GM12801 (cell line): ENCODE data around the gene OR2Y1.

ENCODE experiments used
- TF ChIP-seq, protein P1 (sequence below): IDR thresholded peaks from one replicate; pipeline ENCODE4 v1.5.1; 2011; ENCODE audit warnings: control low read depth; ENCODE audit not compliant: insufficient read length; ENCODE audit errors: extremely low read depth

The OR2Y1 gene

DNA sequence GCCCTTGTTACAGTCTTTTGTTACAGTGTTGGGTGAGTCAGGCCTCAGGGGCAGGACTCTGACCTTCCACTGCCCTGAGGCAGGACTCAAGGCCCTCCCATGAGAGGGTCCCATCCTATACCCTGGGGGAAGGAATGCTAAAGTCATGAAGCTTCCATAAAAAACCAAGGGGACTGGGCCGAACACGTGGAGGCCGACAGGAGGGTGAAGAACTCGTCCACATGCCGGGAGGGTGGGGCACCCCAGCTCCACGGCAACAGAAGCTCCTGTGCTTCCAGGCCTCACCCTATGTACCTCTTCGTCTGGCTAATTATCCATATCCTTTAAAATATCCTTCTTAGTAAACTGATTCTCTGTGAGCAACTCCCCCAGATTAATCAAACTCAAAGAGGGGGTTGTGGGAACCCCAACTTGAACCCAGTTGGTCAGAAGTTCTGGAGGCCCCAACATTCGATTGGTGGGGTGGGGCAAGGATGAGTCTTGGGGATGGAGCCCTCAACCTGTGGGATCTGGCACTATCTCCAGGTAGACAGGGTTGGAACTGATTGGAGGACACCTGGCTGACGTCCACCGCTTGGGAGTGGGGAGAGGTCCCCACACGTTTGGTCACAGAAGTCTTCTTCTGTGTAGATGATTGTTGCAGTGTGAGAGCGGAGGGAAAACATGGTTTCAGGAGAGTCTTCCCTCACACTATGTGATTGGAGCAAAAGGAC, 43.6 kb upstream of the OR2Y1 start:
- TF ChIP-seq, protein P1, sequence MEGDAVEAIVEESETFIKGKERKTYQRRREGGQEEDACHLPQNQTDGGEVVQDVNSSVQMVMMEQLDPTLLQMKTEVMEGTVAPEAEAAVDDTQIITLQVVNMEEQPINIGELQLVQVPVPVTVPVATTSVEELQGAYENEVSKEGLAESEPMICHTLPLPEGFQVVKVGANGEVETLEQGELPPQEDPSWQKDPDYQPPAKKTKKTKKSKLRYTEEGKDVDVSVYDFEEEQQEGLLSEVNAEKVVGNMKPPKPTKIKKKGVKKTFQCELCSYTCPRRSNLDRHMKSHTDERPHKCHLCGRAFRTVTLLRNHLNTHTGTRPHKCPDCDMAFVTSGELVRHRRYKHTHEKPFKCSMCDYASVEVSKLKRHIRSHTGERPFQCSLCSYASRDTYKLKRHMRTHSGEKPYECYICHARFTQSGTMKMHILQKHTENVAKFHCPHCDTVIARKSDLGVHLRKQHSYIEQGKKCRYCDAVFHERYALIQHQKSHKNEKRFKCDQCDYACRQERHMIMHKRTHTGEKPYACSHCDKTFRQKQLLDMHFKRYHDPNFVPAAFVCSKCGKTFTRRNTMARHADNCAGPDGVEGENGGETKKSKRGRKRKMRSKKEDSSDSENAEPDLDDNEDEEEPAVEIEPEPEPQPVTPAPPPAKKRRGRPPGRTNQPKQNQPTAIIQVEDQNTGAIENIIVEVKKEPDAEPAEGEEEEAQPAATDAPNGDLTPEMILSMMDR, result no peak

DNA sequence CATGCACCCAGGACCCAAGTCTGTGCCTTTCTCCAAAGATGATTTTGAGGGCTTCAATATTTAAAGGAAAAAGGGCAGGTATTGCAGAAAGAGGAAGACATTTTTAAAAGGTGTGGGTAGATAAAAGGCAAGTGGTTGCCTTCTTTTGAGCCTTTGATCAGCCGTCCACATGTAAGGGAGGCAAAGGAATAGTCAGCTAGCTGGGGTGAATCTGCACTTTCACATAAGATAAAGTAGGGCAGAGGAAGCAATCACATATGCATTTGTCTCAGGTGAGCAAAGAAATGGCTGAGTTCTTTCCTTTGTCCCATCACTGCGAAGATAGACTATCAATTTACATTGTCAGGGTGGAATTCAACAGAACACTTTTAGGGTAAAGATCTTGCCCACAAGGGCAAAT, 42.9 kb upstream of the OR2Y1 start:
- TF ChIP-seq, protein P1, result no peak

DNA sequence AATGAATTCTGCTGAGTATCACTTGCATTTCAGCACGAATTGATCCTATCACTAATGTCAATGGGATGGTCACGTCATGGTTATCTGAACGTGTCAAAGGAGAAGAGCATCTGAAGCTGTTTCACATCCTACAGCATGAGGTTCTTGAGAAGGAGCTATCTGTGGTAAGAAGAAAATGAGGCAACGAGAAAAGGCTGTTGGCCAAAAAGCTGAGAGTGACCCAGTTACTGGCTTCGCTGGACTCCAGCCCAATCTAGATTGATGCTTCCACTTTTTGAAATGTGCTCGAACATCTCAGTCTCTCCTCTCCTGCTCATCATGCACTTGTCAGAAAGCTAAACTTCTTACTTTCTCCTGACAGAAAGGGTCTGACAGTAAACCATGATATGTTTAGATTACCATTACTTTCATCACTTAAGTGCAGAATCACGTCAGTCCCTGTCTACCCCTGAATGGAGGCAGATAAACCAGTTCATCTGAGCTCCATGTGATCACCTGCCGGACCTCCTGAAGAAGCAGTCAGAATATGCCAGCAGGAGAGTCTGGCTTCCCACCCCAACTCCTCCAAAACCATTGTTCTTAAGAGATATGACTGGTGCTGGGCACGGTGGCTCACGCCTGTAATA, 40.2 kb upstream of the OR2Y1 start:
- TF ChIP-seq, protein P1, result no peak

DNA sequence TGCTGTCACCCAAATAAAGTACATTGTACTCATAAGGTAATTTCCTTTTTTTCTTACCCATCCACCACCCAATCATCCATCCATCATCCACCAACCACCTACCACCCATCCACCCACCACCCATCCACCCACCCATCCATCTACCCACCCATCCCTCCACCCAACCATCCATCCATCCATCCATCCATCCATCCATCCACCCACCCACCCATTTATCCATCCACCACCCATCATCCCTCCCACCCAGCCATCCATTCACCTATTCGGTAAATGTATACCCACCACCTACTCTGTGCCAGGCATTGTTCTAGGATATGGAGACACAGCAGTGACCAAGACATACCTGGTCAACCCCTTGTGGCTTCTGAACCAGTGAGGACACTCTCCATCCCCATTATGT, 37.6 kb upstream of the OR2Y1 start:
- TF ChIP-seq, protein P1, result no peak

DNA sequence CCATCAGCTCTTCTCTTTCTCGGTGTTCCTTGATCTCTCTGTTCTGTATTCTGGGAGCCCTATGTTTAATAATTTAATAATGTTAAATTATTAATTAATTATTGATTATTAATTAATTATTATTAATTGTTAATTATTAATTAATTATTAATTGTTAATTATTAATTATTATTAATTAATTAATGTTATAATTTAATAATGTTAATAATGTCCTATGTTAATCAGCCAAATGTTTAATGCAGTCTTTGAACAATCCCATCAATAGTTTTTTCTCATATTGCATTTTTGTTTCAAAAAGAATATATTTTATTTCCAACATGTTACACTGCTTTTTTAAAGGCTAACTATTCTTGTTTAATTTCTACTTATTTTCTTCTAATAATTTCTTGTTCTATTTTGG, 36.5 kb upstream of the OR2Y1 start:
- TF ChIP-seq, protein P1, result no peak

DNA sequence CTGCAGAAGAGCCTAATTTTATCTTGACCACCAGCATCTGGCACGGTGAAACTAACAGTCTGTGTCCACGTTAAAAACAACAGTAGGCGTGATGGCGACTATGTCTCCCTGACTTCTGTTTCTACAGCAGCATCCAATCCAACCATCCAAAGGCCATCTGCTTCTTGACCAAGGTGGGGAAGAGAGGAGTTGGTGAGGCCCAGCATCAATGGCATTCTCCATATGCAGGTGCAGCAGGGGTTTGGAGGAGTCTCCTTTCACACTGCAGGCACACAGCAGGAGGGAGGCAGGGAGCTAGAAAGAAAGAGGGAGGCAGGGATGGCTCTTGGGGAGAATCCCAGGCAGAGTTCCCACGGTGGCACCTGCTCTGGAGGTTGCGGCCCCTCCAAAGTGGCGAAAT, 35.8 kb upstream of the OR2Y1 start:
- TF ChIP-seq, protein P1, result no peak

DNA sequence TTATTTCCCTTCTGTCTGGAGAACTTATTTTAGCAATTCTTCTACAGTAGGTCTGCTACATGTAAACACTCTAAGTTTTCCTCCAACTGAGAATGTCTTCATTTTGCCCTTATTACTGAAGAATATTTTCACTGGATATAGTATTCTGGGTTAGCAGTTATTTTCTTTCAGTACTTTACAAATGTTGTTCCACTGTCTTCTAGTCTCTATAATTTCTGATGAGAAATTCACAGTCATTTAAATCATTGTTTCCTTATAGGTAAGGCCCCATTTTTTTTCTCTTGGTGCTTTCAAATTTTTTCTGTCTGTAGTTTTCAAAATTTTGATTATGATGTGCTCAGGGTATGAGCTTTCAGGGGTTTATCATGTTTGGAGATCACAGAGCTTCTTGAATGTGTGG, 32.0 kb upstream of the OR2Y1 start:
- TF ChIP-seq, protein P1, result no peak
